DMS53 treated with DMSO at 0.1 percent for 48 hours (cell line): ENCODE measurements around the gene TRIM31.

Experiments
- DNase-seq: peaks from one replicate; lab custom pipeline; 2025; ENCODE audit not compliant: unreplicated experiment; lab: John Stamatoyannopoulos, UW

TRIM31 gene

DNA sequence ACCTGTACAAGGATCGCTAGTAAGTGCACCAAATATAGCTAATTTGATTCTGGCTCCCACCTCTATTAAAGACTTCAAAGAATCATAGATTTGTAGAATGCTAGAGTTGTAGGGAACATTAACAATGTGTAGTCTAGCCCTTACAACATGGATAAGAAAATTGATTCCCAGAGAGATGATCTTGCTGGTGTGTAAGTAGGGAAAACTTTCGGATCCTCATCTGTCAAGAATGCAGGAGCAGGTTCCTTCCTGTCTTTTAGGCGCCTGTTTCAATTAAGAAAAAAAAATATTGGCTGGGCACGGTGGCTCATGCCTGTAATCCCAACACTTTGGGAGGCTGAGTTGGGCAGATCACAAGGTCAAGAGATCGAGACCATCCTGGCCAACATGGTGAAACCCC is 25.0 kb downstream of the TRIM31 start:
- DNase-seq, result no peak

DNA sequence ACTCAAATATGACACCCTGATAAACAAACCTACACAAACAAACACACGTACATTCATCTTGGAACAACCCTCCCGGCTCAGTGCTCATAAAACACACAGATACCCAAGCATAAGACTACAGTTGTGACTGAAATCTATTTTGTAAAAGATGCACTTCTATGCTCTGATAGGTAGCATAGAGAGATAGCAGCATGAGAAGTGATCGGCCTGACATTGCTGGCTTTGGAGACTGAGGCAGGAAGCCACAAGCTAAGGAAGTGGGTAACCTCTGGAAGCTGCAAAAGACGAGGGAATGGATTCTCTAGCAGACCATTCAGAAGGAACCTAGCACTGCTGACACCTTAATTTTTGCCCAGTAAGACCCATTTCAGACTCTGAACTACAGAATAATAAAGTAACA is 35.7 kb downstream of the TRIM31 start:
- no peak for DNase-seq

DNA sequence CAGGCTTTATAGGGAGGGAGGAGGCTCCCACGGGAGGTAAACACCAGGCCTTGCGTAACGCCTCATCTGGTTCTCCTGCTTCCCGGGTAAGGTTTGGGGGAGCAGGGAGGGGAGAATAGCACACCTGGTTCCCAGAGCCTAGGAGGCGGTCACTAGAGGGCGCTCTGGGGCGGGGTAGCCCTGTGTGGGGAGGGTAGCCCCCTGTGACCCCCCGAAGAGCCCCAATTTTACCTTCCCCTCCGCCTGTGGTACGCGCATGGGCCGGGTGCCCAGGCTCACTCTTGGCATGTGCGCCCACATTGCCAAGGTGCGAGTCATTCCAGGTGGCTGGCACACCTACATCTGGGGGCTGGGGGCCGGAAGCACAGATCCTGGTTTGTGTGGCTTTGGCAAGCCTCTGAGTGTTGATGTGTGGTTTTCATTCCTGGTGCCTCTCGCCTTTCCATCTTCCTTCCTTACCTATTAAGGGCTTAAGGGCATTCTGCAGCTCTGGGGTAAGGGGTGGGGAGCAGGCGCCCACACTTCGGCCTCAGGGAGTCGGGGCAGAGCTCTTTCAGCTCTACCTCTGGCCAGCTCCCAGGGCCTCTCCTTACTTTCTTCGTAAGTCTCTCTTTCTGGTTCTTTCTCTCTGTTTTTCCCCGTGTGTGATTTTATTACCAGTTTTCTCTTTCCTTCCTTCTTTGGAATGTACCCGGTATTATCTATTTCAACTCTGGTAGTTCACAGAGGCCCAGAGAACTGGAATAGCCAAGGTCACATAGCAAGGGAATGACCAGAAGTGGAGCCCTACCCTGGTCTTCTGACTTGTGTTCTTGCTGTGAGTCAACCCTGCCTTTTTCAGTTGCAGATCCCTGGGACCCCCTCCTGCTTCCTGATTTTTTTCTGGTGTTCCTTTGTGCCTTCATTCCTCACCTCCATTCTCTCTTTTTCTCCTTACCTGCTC is 36.8 kb downstream of the TRIM31 start:
- DNase-seq, result no peak

DNA sequence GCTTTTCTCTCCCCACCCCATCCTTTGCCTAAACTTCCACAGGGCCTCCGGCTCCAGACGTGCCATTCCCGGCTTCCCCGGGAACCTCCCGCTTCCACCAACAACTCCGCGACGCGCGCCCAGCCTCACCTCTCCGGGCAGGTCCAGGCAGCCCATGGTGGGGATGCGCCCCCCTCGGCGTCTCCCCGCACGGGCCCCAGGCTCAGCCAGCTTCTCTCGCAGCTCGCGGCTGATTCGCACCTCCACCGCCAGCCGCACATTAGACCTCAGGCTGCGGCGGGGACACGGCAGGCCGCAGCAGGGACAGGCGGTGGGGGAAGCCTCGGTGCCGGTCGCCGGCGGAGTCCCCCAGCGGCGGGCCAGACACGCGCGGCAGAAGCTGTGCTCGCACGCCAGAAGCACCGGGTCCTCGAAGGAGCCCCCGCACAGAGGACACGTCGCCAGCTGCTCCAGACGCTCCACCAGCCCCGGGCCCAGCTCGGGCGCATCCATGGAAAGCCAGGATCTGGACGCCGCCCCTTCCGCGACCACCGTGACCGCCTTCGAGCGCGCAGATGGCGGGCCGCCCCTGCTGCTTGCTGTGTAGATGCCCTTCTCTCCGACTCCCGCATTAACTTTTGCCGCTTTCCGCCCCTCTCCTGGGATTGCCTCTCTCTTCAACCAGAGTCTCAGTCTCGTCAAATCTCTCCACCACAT is 37.6 kb downstream of the TRIM31 start, which contains the start of gene RNF39:
Gene RNF39, minus strand, starts transcription at position 676 of the 696 bp plus-strand sequence. Its CDS starts 184 bp downstream, at position 492.
- no peak for DNase-seq

DNA sequence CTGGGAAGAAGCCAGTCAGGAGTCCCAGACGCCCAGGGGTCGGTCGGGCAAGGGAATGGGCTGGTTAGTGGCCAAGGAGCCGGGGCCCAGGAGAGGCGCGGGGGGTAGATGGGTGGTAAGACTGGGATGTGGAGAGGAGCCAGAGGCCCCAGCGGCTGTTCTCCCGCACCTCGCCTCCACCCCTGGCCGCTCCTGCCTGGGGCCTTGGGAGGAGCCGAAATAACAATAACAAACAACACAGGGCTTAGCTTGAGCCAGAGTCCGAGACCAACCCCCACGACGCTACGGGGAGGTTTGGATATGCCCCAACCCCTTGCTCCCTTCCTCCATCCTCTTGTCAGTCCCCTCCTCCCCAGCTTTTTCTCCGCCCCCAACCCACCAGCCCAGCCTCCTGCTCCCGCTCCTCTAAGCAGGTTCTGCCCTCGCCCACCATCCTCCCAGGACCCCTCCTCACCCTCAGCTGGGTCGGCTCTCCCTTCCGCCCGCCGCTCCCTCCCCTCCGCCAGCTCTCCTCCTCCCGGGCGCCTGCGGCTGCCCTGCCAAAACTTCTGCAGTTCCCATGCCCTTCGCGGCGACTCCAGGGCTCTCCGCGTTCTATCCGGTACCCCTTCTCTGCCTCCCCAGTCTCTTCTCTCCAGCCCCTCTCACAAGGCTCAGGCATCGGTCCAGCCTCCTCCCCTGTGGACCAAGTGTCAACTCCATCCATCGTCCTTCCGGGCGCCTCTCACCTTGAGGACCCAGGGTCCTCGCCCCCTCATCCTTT is 38.4 kb downstream of the TRIM31 start:
- DNase-seq, result no peak

DNA sequence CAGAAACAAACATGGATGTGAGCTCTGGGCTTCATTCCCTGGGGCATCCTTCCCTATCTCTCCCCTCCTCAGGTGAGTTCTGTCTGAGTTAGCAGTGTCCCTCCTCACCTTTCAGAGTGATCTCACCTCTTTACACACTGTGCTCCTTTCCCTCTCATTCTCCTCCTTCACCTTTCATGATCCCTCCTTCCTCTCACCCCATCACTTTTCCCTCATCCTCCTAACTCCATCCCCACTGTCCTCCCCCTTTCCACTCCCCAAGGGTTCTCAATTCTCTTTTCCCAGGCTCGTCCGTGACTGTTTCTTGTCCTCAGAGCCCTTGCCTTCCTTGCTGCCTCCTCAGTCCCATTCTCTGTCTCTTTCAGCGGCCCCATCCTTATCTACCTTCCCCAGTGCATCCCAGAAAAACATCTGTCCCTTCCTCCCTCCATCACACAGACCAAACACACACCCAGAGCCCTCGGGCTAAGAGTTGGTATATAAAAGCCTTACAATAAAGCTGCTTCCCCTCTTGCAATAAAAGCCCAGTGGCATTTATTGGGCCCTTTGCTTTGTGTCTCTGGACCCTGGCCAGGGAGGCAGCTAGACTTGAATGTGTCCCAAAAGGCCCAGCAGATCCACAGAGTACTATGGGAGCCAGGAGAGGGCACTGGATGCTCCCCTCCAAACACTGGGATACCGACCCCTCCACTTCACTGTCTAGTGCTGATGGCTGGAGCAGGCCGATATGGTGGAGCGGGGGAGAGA is 39.2 kb downstream of the TRIM31 start:
- no peak for DNase-seq

DNA sequence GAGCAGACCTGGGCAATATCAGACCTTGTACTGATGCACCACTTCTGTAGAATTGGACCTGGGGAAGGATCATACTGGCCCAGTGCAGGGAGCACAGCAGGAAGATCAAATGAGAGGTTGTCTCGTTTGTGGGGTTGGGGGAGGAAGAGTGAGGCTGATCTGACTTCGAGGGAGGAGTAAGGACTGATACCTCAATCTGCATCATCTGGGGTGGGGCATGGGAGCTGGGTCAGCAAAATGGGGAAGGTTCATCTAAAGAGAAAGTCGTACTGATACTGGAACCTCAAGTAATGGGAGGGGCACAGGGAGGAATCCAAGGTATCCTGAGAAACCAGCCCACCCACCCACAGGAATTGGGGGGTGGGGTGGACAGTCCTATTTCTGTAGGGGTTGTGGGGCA is 41.0 kb downstream of the TRIM31 start:
- DNase-seq, result no peak

DNA sequence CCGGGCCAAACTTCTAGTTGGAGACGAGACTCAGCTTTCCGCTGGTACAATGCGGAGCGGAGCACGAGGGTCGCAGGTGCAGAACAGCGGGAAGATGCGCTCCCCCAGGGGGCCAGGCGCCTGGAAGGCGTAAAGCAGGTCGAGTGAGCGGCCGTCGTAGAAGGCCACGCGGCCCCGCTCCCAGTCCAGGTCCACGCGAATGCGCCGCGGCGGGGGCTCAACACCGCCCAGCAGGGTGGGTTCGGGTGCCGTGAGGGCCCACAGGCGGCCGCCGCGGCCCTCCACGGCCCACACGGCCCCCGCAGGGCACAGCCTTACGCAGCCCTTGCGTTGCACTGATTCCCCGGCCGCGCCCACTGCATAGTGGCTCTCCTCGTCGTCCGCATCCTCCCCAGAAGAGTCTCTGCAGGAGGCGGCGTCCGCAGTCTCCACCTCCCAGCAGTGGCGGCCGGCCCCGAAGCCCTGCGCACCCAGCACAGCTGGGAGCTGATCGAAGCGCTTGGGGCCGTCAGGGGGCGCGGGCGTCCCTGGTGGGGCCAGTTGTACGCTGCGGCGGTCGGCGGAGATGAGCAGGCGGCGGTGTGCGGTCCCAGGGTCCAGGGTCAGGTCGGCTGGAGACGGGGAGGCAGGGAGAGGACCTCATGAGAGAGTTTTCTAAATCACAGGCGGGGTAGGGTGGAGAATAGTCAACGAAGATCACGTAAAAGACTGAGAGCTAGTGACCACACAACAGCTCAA is 41.6 kb downstream of the TRIM31 start:
- no peak for DNase-seq

DNA sequence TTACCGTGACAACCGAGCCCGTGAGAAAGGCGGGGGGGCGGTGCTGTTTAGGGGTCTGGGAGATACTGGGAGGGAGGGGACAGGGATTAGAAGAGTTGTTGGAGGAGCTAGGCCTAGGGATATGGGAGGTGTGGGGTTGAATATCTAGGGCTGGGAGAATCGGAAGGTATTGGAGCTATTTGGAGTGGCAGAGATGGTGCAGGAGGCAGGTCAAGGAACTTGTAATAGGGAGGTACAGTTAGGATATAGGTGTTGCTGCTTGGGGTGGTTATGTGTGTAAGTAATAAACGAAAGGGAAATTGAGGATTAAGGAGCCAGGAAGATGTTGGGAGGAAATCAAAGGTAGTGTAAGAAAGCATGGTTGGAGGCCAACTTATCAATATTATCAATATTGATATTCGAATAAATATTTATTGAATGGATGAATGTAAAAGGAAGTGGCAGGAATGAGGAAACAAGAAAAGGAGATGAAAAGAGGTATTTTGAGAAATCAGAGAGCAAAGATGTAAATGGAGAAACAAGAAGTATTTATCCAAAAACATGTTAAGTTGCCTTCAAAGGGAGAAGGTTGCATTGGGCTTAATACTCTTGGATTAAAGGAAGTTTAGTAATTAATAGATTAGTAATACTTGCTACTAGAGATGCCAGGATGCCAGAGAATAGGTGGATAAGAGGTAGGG is 45.3 kb downstream of the TRIM31 start:
- DNase-seq, result no peak

DNA sequence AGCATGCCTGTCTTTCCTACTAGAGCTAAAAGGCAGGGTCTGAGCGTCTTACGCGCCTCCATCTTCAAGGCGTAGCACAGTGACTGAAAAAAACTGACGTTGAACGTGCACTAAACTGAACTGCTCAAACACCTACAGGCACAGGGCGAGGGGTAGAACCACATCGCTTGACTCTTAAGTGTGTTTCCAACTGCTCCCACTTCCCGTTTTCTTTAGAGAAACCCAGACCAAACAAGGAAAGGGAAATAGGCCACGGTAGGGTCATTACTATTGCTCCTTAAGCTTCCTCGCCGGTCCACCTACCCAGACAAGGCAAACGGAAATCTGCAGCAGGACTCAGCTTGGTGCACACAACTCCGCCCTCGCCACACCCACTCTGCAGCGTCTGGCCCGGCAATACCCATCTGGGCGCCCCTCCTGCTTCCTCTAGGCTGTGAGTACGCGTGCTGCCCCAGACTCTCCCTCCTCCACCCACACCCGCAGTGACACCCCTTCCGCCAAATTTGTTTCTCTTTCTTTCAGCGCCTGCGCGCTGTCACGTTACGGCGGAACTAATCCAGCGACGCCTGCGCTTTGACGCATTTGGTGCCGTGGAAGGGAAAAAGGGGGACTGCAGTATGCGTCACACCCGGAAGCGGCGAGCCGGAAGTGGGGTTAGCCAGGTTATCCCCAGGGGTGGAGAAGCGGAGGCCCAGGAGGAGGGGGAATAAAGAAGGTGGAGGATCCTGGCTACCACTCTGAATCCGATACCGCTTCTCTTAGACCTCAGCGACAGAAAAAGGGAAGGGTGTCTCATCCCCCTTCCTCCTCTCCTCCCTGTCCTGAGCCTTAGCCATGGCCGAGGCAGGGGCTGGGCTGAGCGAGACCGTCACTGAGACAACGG is 46.1 kb downstream of the TRIM31 start, which contains the start of gene PPP1R11:
Gene PPP1R11, plus strand, starts transcription at position 622 of the 883 bp plus-strand sequence. Its CDS starts 213 bp downstream, at position 835.
- peak; percentile 98 for DNase-seq

DNA sequence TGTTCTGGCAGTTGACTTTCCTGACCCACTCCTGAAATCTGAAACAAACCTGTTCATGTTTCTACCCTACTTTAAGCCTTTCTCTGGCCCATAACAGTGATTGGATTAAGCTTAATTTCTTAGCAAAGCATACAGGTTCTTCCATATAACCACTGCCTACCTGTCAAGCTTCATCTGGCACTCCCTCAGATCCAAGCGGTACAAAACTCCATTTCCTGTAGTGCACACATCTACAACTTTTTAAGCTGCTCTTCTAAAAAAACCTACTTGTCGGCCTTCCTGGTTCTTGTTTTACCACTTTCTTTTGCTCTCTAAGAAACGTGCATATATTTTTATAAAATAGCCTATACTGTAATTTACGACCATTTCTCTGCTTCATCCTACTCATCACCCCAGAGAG is 46.8 kb downstream of the TRIM31 start:
- DNase-seq, result no peak

DNA sequence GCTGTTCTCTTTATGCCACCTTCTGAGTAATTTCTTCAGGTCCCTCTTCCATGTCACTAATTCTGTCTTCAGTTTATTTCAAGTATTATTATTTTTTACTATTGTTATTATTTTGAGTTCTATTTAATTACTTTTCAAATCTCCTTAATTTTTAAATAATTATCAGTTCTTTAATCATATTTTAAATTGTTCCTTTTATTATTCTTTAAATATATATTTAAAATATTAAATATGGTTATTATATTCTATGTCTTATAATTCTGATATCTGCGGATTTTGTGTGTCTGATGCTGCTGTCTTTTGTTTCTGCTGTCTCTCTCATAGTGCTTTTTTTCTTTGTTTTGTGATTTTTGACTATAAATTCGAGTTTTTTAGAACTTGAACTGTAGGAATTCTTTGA is 49.6 kb downstream of the TRIM31 start:
- no peak for DNase-seq

DNA sequence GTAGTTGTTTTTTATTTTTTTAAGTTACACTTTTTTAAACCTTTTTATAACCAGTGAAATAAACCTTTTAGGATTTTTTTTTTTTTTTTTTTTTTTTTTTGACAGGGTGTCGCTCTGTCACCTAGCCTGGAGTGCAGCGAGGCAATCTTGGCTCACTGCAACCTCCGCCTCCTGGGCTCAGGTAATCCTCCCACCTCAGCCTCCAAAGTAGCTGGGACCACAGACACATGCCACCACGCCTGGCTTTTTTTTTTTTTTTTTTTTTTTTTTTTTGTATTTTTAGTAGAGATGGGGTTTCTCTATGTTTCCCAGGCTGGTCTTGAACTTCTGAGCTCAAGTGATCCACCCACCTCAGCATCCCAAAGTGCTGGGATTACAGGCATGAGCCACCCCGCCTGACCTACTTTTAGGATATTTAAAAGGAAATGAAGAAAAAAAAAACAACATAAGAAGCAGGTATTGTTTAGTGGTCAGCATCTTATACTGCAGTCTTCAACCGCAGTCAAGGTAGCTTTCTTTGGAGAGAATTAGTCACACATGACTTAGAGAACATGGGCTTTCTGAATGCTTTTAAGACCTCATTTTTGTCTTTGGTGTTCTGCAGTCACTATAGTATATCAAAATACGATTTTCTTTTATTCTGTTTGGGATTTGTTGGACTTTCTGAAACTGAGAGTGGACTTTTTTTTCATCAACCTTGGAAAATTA is 50.3 kb downstream of the TRIM31 start:
- DNase-seq, result no peak

DNA sequence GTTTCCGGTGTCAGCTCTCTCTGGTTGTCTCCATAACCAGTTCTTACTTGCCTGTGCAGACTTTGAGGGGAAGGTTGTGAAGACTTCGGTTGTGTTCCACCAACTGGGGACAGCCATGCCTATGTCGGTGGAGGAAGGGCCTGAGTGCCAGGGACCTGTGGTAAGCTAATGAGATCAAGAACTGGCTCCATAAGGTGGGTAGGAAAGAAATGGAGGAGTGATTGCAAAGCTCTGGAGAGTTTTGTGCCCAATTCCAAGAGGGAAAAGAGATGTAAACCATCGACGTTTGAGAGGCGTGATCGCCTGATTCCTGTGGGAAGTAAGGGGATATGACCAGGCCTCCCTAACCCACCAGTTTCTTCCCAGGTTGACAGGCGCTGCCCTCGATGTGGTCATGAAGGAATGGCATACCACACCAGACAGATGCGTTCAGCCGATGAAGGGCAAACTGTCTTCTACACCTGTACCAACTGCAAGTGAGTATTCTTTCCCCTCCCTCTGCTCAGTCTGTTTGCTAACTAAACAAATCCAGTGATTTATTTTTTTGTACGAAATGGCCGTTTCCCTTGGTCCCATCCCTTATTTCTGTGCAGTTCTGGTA is 50.9 kb downstream of the TRIM31 start:
- no peak for DNase-seq

DNA sequence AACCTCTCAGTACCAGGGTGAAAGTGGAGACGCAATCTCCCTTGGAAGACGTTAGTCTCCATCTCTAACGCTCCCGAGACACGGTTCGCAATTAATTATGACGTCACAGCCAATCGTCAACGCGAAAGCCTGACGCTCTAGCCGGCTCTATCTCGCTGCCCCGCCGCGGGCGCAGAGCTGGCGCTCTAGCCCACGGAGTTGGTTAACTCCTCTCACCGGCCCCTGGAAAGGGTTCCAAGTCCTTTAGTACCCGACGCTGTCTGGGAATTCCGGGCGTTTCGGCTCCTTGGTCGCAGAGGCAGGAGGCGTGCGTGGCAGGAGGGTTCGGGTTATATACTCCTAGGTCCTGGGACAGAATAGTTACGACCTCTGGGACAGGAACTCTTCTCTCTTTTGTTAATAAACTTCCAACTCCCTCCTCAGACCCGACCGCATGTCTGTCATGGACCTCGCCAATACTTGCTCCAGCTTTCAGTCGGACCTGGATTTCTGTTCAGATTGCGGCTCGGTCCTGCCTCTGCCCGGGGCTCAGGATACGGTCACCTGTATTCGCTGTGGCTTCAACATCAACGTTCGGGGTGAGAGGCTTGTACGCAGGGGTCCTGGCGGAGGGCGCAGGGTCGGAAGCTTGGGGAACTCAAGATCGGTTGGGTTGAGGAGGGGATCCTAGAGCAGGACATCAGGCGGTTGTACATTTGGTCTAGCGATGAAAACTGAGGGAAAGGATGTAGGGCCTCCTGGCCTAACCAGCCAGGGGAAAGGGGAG is 51.6 kb downstream of the TRIM31 start, which contains the start of gene POLR1H:
Gene POLR1H, plus strand, starts transcription at position 174 of the 766 bp plus-strand sequence. Its CDS starts 260 bp downstream, at position 434.
- peak; percentile 91 for DNase-seq

DNA sequence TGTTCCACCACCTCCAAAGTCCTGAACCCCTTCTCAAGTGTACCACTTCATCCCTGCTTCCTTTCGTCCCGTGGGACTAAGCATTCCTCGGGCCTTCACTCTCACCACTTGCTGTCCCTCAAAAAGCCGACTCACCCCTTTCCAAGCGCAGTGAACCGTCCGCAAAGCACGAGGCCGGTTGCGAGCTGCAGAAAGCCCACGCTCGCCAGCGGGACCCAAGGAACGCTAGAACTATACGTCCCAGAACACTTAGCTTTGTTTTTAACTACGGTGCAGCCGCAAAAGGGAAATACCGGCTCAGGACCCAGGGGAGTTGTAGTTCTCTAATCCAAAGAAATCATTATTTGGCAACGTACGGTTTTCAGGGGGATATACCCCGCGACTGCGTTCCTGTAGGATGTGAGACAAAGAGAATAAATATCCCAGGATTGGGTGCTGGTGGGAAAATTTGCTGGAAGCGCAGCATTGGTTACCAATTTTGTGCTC is 52.2 kb downstream of the TRIM31 start:
- DNase-seq, result no peak
